GM19468 (cell line): ENCODE measurements around the gene SLC51A.
"Not testable (repeated sequence)": the region's sequence is repeated elsewhere in the genome, so short reads cannot be mapped to it uniquely, and the experiment has no call there.

Experiments
- ATAC-seq: cut with Tn5 transposase; IDR thresholded peaks from one replicate; pipeline ENCODE4 v1.9.1; 2021; ENCODE audit warnings: mild to moderate bottlenecking, moderate library complexity, moderate number of reproducible peaks; ENCODE audit not compliant: unreplicated experiment; ENCODE audit errors: extremely low read depth

SLC51A gene

GRCh38 chr3:196192524-196193051, 23.7 kb upstream of the SLC51A start:
- ATAC-seq, result no peak

GRCh38 chr3:196193133-196193735, 23.1 kb upstream of the SLC51A start:
- ATAC-seq, result no peak

GRCh38 chr3:196193736-196194541, 22.4 kb upstream of the SLC51A start:
- ATAC-seq, result no peak

- no peak for ATAC-seq
Measured at GRCh38 chr3:196194542-196194915, 21.8 kb upstream of the SLC51A start.

- no peak for ATAC-seq
Measured at GRCh38 chr3:196195664-196196265, 20.6 kb upstream of the SLC51A start.

- no peak for ATAC-seq
Measured at GRCh38 chr3:196197524-196197923, 18.8 kb upstream of the SLC51A start.

GRCh38 chr3:196198081-196198675, 18.2 kb upstream of the SLC51A start:
- no peak for ATAC-seq

GRCh38 chr3:196198771-196199753, 17.3 kb upstream of the SLC51A start:
- no peak for ATAC-seq

- no peak for ATAC-seq
Measured at GRCh38 chr3:196202516-196202970, 13.8 kb upstream of the SLC51A start.

GRCh38 chr3:196203846-196204245, 12.5 kb upstream of the SLC51A start:
- ATAC-seq, result no peak

GRCh38 chr3:196205442-196206205, 10.7 kb upstream of the SLC51A start:
- ATAC-seq, result not testable (repeated sequence)

GRCh38 chr3:196207159-196207832, 9.0 kb upstream of the SLC51A start:
- no peak for ATAC-seq

GRCh38 chr3:196207833-196208607, 8.3 kb upstream of the SLC51A start:
- no peak for ATAC-seq

GRCh38 chr3:196208942-196209695, 7.2 kb upstream of the SLC51A start:
- ATAC-seq, result no peak

- ATAC-seq, result not testable (repeated sequence)
Measured at GRCh38 chr3:196209944-196210672, 6.2 kb upstream of the SLC51A start.
